IMR-90 (cell line): ENCODE data around the gene NMNAT3. TPM values are rescaled to one million over a fixed set of nuclear protein-coding genes. Genes with fewer than 3 reads are reported as not detected.

Experiments
- ATAC-seq: fragments of 200-7000 bp; cut with Tn5 transposase; 2 replicates; pipeline ENCODE4 v1.9.1; 2020; ENCODE audit warnings: low read depth, mild to moderate bottlenecking, moderate library complexity
- BruUV-seq: library from RNA; stranded (reverse); fragments of 400-500 nt; replicated peaks from 2 replicates; lab custom pipeline; 2021; lab: Mats Ljungman, UMichigan
- CTCF ChIA-PET: fragments of 300-600 bp; formaldehyde crosslinking; extraction: SDS; loops from one replicate; lab custom pipeline; 2021; ENCODE audit warnings: antibody characterized with exemption; lab: Yijun Ruan, JAX
- POLR2A ChIA-PET: fragments of 300-600 bp; sonication (Branson Sonifier 250); formaldehyde crosslinking; loops from one replicate; lab custom pipeline; 2022; ENCODE audit warnings: antibody characterized with exemption; ENCODE audit not compliant: unreplicated experiment; lab: Charles Lee
- DNase-seq: peaks from one replicate; pipeline ENCODE4 v3.0.0; 2013
- H2AFZ ChIP-seq: replicated peaks from 2 replicates; pipeline ENCODE3; 2013; ENCODE audit warnings: low read length, mild to moderate bottlenecking; ENCODE audit not compliant: poor library complexity
- H2AK5ac ChIP-seq: 2 replicates; pipeline ENCODE4 v1.6.1; 2013; ENCODE audit warnings: low read depth, low read length, inconsistent platforms
- H2AK9ac ChIP-seq: replicated peaks from 2 replicates; pipeline ENCODE3; 2013; ENCODE audit warnings: mild to moderate bottlenecking, low read depth, low read length, moderate library complexity; ENCODE audit not compliant: poor library complexity
- H2BK120ac ChIP-seq: 2 replicates; pipeline ENCODE4 v1.6.1; 2013; ENCODE audit warnings: low read depth, low read length, inconsistent platforms
- H2BK15ac ChIP-seq: 3 replicates; pipeline ENCODE4 v1.6.1; 2013; ENCODE audit warnings: low read depth, low read length, inconsistent platforms
- H2BK20ac ChIP-seq: 2 replicates; pipeline ENCODE4 v1.6.1; 2013; ENCODE audit warnings: low read depth, mild to moderate bottlenecking, inconsistent platforms, low read length, moderate library complexity
- H2BK5ac ChIP-seq: 2 replicates; pipeline ENCODE4 v1.6.1; 2013; ENCODE audit warnings: mild to moderate bottlenecking, low read depth, low read length, inconsistent platforms; ENCODE audit not compliant: poor library complexity, severe bottlenecking
- H3K14ac ChIP-seq: replicated peaks from 2 replicates; pipeline ENCODE4 v1.6.1; 2013; ENCODE audit warnings: low read depth, low read length, inconsistent platforms
- H3K18ac ChIP-seq: 2 replicates; pipeline ENCODE4 v1.6.1; 2013; ENCODE audit warnings: low read depth, low read length, control low read depth
- H3K23ac ChIP-seq: 2 replicates; pipeline ENCODE4 v1.6.1; 2013; ENCODE audit warnings: low read depth, low read length, inconsistent platforms
- H3K27ac ChIP-seq: 2 replicates; pipeline ENCODE4 v1.5.1; 2013; ENCODE audit warnings: mild to moderate bottlenecking, control low read depth, low read length; ENCODE audit not compliant: insufficient read depth
- H3K27me3 ChIP-seq: 2 replicates; pipeline ENCODE4 v1.6.1; 2013; ENCODE audit warnings: low read length; ENCODE audit not compliant: control insufficient read depth, insufficient read depth
- H3K36me3 ChIP-seq: 2 replicates; pipeline ENCODE4 v1.6.1; 2013; ENCODE audit warnings: low read length, mixed read lengths; ENCODE audit not compliant: control insufficient read depth, insufficient read depth
- H3K4ac ChIP-seq: 2 replicates; pipeline ENCODE4 v1.6.1; 2013; ENCODE audit warnings: low read depth, low read length, inconsistent platforms
- H3K4me1 ChIP-seq: 2 replicates; pipeline ENCODE4 v1.6.1; 2013; ENCODE audit warnings: low read length, mixed read lengths; ENCODE audit not compliant: control insufficient read depth, insufficient read depth
- H3K4me2 ChIP-seq: 2 replicates; pipeline ENCODE4 v1.6.1; 2013; ENCODE audit warnings: low read depth, mild to moderate bottlenecking, control low read depth, low read length, moderate library complexity
- H3K4me3 ChIP-seq: 2 replicates; pipeline ENCODE4 v1.5.1; 2013; ENCODE audit warnings: low read depth, mild to moderate bottlenecking, control low read depth, low read length, moderate library complexity; ENCODE audit not compliant: insufficient read depth
- H3K56ac ChIP-seq: 2 replicates; pipeline ENCODE4 v1.6.1; 2013; ENCODE audit warnings: low read length, inconsistent platforms; ENCODE audit not compliant: insufficient read depth; ENCODE audit errors: extremely low read depth
- H3K79me1 ChIP-seq, 2 experiments: 2 replicates each; pipeline ENCODE4 v1.6.1; 2013; ENCODE audit warnings: low read length in 2 of 2, inconsistent platforms in 1 of 2, low read depth in 1 of 2
- H3K9ac ChIP-seq: 2 replicates; pipeline ENCODE4 v1.6.1; 2013; ENCODE audit warnings: low read depth, low read length, control low read depth
- H3K9me1 ChIP-seq: 2 replicates; pipeline ENCODE4 v1.6.1; 2013; ENCODE audit warnings: low read length, inconsistent platforms; ENCODE audit not compliant: insufficient read depth
- H3K9me3 ChIP-seq: 2 replicates; pipeline ENCODE4 v1.6.1; 2013; ENCODE audit warnings: low read length; ENCODE audit not compliant: control insufficient read depth, insufficient read depth
- H4K20me1 ChIP-seq: 2 replicates; pipeline ENCODE4 v1.6.1; 2013; ENCODE audit warnings: low read length, inconsistent platforms; ENCODE audit not compliant: insufficient read depth
- H4K5ac ChIP-seq: 2 replicates; pipeline ENCODE4 v1.6.1; 2013; ENCODE audit warnings: mild to moderate bottlenecking, low read depth, low read length, control low read depth
- H4K8ac ChIP-seq, 2 experiments: 2 replicates each; pipeline ENCODE4 v1.6.1; 2013; ENCODE audit warnings: low read depth in 2 of 2, low read length in 2 of 2, control low read depth in 1 of 2, inconsistent platforms in 1 of 2
- H4K91ac ChIP-seq: 2 replicates; pipeline ENCODE4 v1.6.1; 2013; ENCODE audit warnings: low read depth, low read length, inconsistent platforms; ENCODE audit not compliant: insufficient read depth
- MAZ ChIP-seq: IDR thresholded peaks from 2 replicates; pipeline ENCODE4 v1.6.1; 2012; ENCODE audit warnings: low read depth, mild to moderate bottlenecking, low read length, improper control_type of control experiment, moderate library complexity, borderline replicate concordance
- WGBS, 2 experiments: methylation state at CpG; one replicate each; pipeline versions ENCODE4 v1.1.5 to v1.1.7; 2013; ENCODE audit warnings: missing lambda C conversion rate in 2 of 2; ENCODE audit not compliant: insufficient read length in 1 of 2; ENCODE audit errors: extremely low coverage in 2 of 2; 5-methylcytosine and 5-hydroxymethylcytosine counted together
- dilution Hi-C: fragments of 300-500 bp; cut with HindIII; formaldehyde crosslinking; loops from one replicate; pipeline ENCODE4 v1.14.3; 2018; ENCODE audit warnings: low sequenced_read_pairs; ENCODE audit not compliant: unreplicated experiment
- in situ Hi-C: fragments of 300-500 bp; cut with MboI; formaldehyde crosslinking; loops from 3 replicates; pipeline ENCODE4 v1.14.3; 2019; ENCODE audit warnings: low sequenced_read_pairs, inconsistent platforms, mixed read lengths
- intact Hi-C: fragments of 100-400 bp; cut with micrococcal nuclease; formaldehyde crosslinking; loops from 2 replicates; pipeline ENCODE4 v1.10.0; 2022
- polyA plus RNA-seq, 3 experiments: library from polyadenylated mRNA; depleted of rRNA; stranded (reverse); fragments of >200 nt; gene quantifications; 2 replicates each; pipeline ENCODE4 v1.2.3, GENCODE V29; 2012; ENCODE audit warnings: low replicate concordance in 1 of 3
- total RNA-seq: library from RNA; depleted of rRNA; stranded (reverse); fragments of >200 nt; gene quantifications from 2 replicates; pipeline ENCODE4 v1.2.3, GENCODE V29; 2012
- TF ChIP-seq, protein P1 (sequence below): fragments of 150-350 bp; IDR thresholded peaks from 2 replicates; pipeline ENCODE4 v1.6.1; 2016; ENCODE audit warnings: low read depth, mild to moderate bottlenecking, low read length, moderate library complexity, borderline replicate concordance

Gene NMNAT3
- total and polyA plus RNA-seq, 2 of the 4 experiments (the other 2 are of a cell fraction) = 0.12 to 0.36 TPM

DNA sequence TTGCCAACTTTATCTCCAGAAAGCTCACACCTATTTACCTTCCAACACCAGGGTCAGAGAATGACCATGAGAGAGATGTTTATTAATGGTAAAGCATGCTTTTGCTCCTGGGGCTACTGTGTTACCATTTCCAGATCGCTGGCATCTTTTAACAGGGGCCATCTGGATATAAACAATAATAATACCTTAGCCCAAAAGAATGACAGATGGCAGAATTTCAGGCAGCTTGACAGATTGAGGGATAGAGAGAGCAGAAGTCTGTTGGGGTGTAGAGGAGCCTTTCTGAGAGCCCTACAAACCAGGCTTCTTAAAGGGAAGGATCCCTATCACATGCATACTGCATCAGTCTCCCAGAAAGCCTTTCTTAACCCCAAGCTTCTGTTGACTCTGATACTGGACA is 156.0 kb downstream of the NMNAT3 start:
- ATAC-seq = no peak
- Histone ChIP-seq H3K18ac (no peak overlapping the region), H4K91ac (no peak overlapping the region), H4K20me1 (no peaks in the 10 kb centered on the region), H3K36me3 (no peaks in the 10 kb centered on the region), H3K4me1 (no peaks in the 10 kb centered on the region), H3K4me3 (no peak overlapping the region), H2AFZ (no peak overlapping the region), H3K56ac (no peak overlapping the region), H2BK5ac (no peak overlapping the region), H3K79me1 (no peaks in the 10 kb centered on the region), H2AK5ac (no peak overlapping the region), H2AK9ac (no peak overlapping the region), H2BK20ac (no peak overlapping the region), H3K23ac (no peak overlapping the region), H3K14ac (no peak overlapping the region), H3K27ac (no peak overlapping the region), H3K9ac (no peak overlapping the region), H3K27me3 (no peaks in the 10 kb centered on the region), H4K8ac (no peak overlapping the region), H4K5ac (no peak overlapping the region), H2BK15ac (no peak overlapping the region), H3K9me1 (no peaks in the 10 kb centered on the region), H3K9me3 (no peaks in the 10 kb centered on the region), H2BK120ac (no peak overlapping the region), H3K4ac (no peak overlapping the region), H3K4me2 (no peak overlapping the region)
- TF ChIP-seq MAZ = no peak
- TF ChIP-seq, protein P1, sequence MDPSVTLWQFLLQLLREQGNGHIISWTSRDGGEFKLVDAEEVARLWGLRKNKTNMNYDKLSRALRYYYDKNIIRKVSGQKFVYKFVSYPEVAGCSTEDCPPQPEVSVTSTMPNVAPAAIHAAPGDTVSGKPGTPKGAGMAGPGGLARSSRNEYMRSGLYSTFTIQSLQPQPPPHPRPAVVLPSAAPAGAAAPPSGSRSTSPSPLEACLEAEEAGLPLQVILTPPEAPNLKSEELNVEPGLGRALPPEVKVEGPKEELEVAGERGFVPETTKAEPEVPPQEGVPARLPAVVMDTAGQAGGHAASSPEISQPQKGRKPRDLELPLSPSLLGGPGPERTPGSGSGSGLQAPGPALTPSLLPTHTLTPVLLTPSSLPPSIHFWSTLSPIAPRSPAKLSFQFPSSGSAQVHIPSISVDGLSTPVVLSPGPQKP = no peak
- CTCF ChIA-PET = no interaction called here
- dilution Hi-C loops (no loop called here), in situ Hi-C loops (no loop called here), intact Hi-C loops (no loop called here)
- no peak for DNase-seq
- no TSS peak for BruUV-seq
- POLR2A ChIA-PET = no interaction called here
- no CpG with 5 or more reads among the region's 1 CpG for WGBS, 2 experiments
